ENCODE results near the gene IFT57. TPM values are rescaled to one million over a fixed set of nuclear protein-coding genes. Genes with fewer than 3 reads are reported as not detected.

Gene IFT57
- total and polyA plus RNA-seq, 2 experiments from 2014 or later = 28.6 to 49.0 TPM

DNA sequence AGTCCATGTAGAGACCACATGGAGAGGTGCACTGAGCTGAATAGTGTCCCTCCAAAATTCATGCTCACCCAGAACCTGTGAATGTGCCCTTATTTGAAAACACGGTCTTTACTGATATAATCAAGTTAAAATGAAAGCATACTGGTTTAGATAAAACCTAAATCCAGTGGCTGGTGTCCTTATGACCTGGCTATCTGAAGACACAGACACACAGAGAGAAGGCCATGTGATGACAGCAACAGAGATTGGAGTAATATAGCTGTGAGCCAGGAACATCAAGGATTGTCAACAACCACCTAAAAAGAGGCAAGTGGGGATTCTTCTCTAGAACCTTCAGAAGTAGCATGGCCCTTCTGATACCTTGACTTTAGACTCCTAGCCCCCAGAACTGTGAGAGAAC lies 76.6 kb downstream of the IFT57 start (continued):
- TF ChIP-seq EZH2 (IDR thresholded peaks at IDR 0.05; ENCODE audit: low read depth, unreplicated experiment) (no peak), ZNF114 (CRISPR knock-in tag; IDR thresholded peaks at IDR 0.05) (no peak), ZNF331 (CRISPR knock-in tag; IDR thresholded peaks at IDR 0.05; ENCODE audit: low read depth) (no peak), ZNF462 (CRISPR knock-in tag; IDR thresholded peaks at IDR 0.05) (no peak)
- TF ChIP-seq, protein P1, sequence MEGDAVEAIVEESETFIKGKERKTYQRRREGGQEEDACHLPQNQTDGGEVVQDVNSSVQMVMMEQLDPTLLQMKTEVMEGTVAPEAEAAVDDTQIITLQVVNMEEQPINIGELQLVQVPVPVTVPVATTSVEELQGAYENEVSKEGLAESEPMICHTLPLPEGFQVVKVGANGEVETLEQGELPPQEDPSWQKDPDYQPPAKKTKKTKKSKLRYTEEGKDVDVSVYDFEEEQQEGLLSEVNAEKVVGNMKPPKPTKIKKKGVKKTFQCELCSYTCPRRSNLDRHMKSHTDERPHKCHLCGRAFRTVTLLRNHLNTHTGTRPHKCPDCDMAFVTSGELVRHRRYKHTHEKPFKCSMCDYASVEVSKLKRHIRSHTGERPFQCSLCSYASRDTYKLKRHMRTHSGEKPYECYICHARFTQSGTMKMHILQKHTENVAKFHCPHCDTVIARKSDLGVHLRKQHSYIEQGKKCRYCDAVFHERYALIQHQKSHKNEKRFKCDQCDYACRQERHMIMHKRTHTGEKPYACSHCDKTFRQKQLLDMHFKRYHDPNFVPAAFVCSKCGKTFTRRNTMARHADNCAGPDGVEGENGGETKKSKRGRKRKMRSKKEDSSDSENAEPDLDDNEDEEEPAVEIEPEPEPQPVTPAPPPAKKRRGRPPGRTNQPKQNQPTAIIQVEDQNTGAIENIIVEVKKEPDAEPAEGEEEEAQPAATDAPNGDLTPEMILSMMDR (conservative IDR thresholded peaks at IDR 0.05; ENCODE audit: low read depth in 2 of 2) = no peak

- H3K4me3 ChIP-seq = no peak overlapping the region
- 0 out of 2 replicates have a peak, but pooled peaks cover 5% of the 10 kb centered on the region for H3K9me2 ChIP-seq (ENCODE audit: insufficient read depth)
- H3K79me2 ChIP-seq (replicated peaks; ENCODE audit: insufficient read depth) = no peaks in the 10 kb centered on the region
- Mint-ChIP-seq H3K27me3 (ENCODE audit: insufficient read depth, low read depth, poor library complexity) (peaks cover 4% of the 10 kb centered on the region), H3K4me3 (no peak overlapping the region), H3K27ac (no peak overlapping the region), H3K36me3 (ENCODE audit: low read depth) (no peaks in the 10 kb centered on the region), H3K4me1 (peaks cover 10% of the 10 kb centered on the region), H3K9me3 (no peaks in the 10 kb centered on the region)
- H2AFZ ChIP-seq = no peak overlapping the region
- no peak overlapping the region for H3K27ac ChIP-seq (ENCODE audit: low read depth)
- peaks cover 6% of the 10 kb centered on the region for H3K4me1 ChIP-seq (ENCODE audit: insufficient read depth)
- no peaks in the 10 kb centered on the region for H3F3A ChIP-seq (replicated peaks; ENCODE audit: low read depth)
- ATAC-seq (no peak), DNase-seq (ENCODE audit: low spot score) (no peak)
- H3K27me3 ChIP-seq (ENCODE audit: insufficient read depth) = no peaks in the 10 kb centered on the region
- no peaks in the 10 kb centered on the region for H4K20me1 ChIP-seq (replicated peaks; ENCODE audit: insufficient read depth)
- no peaks in the 10 kb centered on the region for H3K36me3 ChIP-seq (ENCODE audit: insufficient read depth)
- peak overlapping the region; percentile 51; the same call in 1 of the 2 replicates for H3K4me2 ChIP-seq
- TF ChIP-seq NANOG (IDR thresholded peaks at IDR 0.05; ENCODE audit: borderline replicate concordance) (no peak), POLR2AphosphoS5 (IDR thresholded peaks at IDR 0.05; ENCODE audit: low read depth) (no peak), CREB1 (CRISPR knock-in tag; IDR thresholded peaks at IDR 0.05; ENCODE audit: low read depth) (no peak), EZH2 (IDR thresholded peaks at IDR 0.05; ENCODE audit: low read depth, unreplicated experiment) (no peak), STAT1 (IDR thresholded peaks at IDR 0.05; ENCODE audit: unreplicated experiment) (no peak), EZH2phosphoT487 (IDR thresholded peaks at IDR 0.05; ENCODE audit: unreplicated experiment) (no peak)
- TF ChIP-seq, protein P2, sequence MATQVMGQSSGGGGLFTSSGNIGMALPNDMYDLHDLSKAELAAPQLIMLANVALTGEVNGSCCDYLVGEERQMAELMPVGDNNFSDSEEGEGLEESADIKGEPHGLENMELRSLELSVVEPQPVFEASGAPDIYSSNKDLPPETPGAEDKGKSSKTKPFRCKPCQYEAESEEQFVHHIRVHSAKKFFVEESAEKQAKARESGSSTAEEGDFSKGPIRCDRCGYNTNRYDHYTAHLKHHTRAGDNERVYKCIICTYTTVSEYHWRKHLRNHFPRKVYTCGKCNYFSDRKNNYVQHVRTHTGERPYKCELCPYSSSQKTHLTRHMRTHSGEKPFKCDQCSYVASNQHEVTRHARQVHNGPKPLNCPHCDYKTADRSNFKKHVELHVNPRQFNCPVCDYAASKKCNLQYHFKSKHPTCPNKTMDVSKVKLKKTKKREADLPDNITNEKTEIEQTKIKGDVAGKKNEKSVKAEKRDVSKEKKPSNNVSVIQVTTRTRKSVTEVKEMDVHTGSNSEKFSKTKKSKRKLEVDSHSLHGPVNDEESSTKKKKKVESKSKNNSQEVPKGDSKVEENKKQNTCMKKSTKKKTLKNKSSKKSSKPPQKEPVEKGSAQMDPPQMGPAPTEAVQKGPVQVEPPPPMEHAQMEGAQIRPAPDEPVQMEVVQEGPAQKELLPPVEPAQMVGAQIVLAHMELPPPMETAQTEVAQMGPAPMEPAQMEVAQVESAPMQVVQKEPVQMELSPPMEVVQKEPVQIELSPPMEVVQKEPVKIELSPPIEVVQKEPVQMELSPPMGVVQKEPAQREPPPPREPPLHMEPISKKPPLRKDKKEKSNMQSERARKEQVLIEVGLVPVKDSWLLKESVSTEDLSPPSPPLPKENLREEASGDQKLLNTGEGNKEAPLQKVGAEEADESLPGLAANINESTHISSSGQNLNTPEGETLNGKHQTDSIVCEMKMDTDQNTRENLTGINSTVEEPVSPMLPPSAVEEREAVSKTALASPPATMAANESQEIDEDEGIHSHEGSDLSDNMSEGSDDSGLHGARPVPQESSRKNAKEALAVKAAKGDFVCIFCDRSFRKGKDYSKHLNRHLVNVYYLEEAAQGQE (IDR thresholded peaks at IDR 0.05; ENCODE audit: unreplicated experiment) = no peak
- TF ChIP-seq, protein P3, sequence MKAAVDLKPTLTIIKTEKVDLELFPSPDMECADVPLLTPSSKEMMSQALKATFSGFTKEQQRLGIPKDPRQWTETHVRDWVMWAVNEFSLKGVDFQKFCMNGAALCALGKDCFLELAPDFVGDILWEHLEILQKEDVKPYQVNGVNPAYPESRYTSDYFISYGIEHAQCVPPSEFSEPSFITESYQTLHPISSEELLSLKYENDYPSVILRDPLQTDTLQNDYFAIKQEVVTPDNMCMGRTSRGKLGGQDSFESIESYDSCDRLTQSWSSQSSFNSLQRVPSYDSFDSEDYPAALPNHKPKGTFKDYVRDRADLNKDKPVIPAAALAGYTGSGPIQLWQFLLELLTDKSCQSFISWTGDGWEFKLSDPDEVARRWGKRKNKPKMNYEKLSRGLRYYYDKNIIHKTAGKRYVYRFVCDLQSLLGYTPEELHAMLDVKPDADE (IDR thresholded peaks at IDR 0.05) = no peak
Measured at GRCh38 chr3:108137460-108137814, 84.8 kb downstream of the IFT57 start.

Data from GM23338 (cell line).